ENCODE data around the gene CHSY3.

GRCh38 chr5:130078661-130079060 is 174.4 kb downstream of the CHSY3 start:
- TF ChIP-seq CTCF (tag by site-specific recombination; IDR thresholded peaks at IDR 0.05) (no peak), ZBTB11 (tag by site-specific recombination; conservative IDR thresholded peaks at IDR 0.05; ENCODE audit: low read depth) (no peak), ZNF214 (tag by site-specific recombination; IDR thresholded peaks at IDR 0.05; ENCODE audit: borderline replicate concordance) (no peak), KLF1 (tag by site-specific recombination; IDR thresholded peaks at IDR 0.05) (no peak), FEZF1 (tag by site-specific recombination; IDR thresholded peaks at IDR 0.05) (no peak), ZNF596 (tag by site-specific recombination; IDR thresholded peaks at IDR 0.05) (no peak), ZNF24 (tag by site-specific recombination; IDR thresholded peaks at IDR 0.05) (no peak)

Data from HEK293 (cell line).